Endothelial cell of umbilical vein (primary cell): Measurements from ENCODE around the gene PIGH. TPM values are rescaled to one million over a fixed set of nuclear protein-coding genes. Genes with fewer than 3 reads are reported as not detected.

ENCODE experiments used
- BruUV-seq: library from RNA; stranded (reverse); fragments of 400-500 nt; replicated peaks from 2 replicates; lab custom pipeline; 2021; lab: Mats Ljungman, UMichigan
- CTCF ChIA-PET: fragments of 300-600, 350-600 bp; sonication (Branson Sonifier 250); formaldehyde crosslinking; loops from one replicate; lab custom pipeline; 2021; ENCODE audit warnings: antibody characterized with exemption, inconsistent platforms; lab: Charles Lee
- POLR2A ChIA-PET: fragments of 300-600, 350-600 bp; sonication (Branson Sonifier 250); formaldehyde crosslinking; loops from one replicate; lab custom pipeline; 2021; ENCODE audit warnings: antibody characterized with exemption, inconsistent platforms; lab: Charles Lee
- DNase-seq: peaks from one replicate; pipeline ENCODE4 v3.0.0-alpha.2; 2011; ENCODE audit warnings: low read depth, low spot score
- FAIRE-seq: peaks from 2 replicates; lab custom pipeline; 2011; peaks lifted over from hg19 to GRCh38; lab: Jason Lieb, UNC
- H2AFZ ChIP-seq: 2 replicates; pipeline ENCODE4 v1.6.0; 2012; ENCODE audit warnings: low read depth, low read length, control low read depth, inconsistent platforms
- H3K27ac ChIP-seq: 2 replicates; pipeline ENCODE4 v1.5.1; 2011; ENCODE audit warnings: low read depth, mild to moderate bottlenecking, control low read depth, low read length, moderate library complexity; ENCODE audit not compliant: insufficient read depth
- H3K27me3 ChIP-seq, 2 experiments: 2 replicates each; pipeline versions ENCODE4 v1.6.0 to v1.6.1; 2011; ENCODE audit warnings: low read length in 2 of 2, mixed read lengths in 1 of 2; ENCODE audit not compliant: control insufficient read depth in 2 of 2, insufficient read depth in 2 of 2
- H3K36me3 ChIP-seq, 2 experiments: 2 replicates in 1 of 2; 3 replicates in 1 of 2; pipeline ENCODE4 v1.5.1; 2011; ENCODE audit warnings: low read length in 2 of 2, mild to moderate bottlenecking in 1 of 2, moderate library complexity in 1 of 2; ENCODE audit not compliant: control insufficient read depth in 2 of 2, insufficient read depth in 2 of 2; ENCODE audit errors: extremely low read depth in 1 of 2
- H3K4me1 ChIP-seq: 3 replicates; pipeline ENCODE4 v1.5.1; 2011; ENCODE audit warnings: mild to moderate bottlenecking, low read length; ENCODE audit not compliant: control insufficient read depth, insufficient read depth; ENCODE audit errors: extremely low read depth
- H3K4me2 ChIP-seq: 2 replicates; pipeline ENCODE4 v1.6.1; 2011; ENCODE audit warnings: low read length, control low read depth, mixed read lengths; ENCODE audit not compliant: insufficient read depth
- H3K4me3 ChIP-seq, 3 experiments: fragments of 200-600 bp in 1 of 3; sonication (generic), shearing (Covaris generic) in 1 of 3; replicated peaks in 1 of 3; 2 replicates each; pipeline ENCODE4 v1.5.1; 2011 to 2016; ENCODE audit warnings: control low read depth in 3 of 3, low read length in 3 of 3, mild to moderate bottlenecking in 2 of 3, inconsistent platforms in 1 of 3, low read depth in 1 of 3, moderate library complexity in 1 of 3; ENCODE audit not compliant: insufficient read depth in 1 of 3
- H3K79me2 ChIP-seq: 2 replicates; pipeline ENCODE4 v1.6.0; 2012; ENCODE audit warnings: low read length, inconsistent platforms; ENCODE audit not compliant: control insufficient read depth, insufficient read depth
- H3K9ac ChIP-seq: replicated peaks from 2 replicates; pipeline ENCODE3; 2011; ENCODE audit warnings: low read length, control low read depth; ENCODE audit not compliant: insufficient read depth; ENCODE audit errors: extremely low read depth
- H3K9me1 ChIP-seq: replicated peaks from 3 replicates; pipeline ENCODE4 v1.6.0; 2011; ENCODE audit warnings: mild to moderate bottlenecking, low read length; ENCODE audit not compliant: control insufficient read depth, insufficient read depth; ENCODE audit errors: extremely low read depth
- H3K9me3 ChIP-seq: replicated peaks from 2 replicates; pipeline ENCODE4 v1.5.1; 2012; ENCODE audit warnings: low read length, inconsistent platforms; ENCODE audit not compliant: control insufficient read depth, insufficient read depth
- H4K20me1 ChIP-seq: replicated peaks from 2 replicates; pipeline ENCODE3; 2011; ENCODE audit warnings: mild to moderate bottlenecking, low read length; ENCODE audit not compliant: control insufficient read depth, insufficient read depth; ENCODE audit errors: extremely low read depth
- CTCF ChIP-seq, 2 donors: IDR thresholded peaks; 1 replicate in 1 of 2; 2 replicates in 1 of 2; pipeline ENCODE4 v1.5.1; 2011; ENCODE audit warnings: low read length in 2 of 2, mild to moderate bottlenecking in 2 of 2, moderate library complexity in 2 of 2, control low read depth in 1 of 2, inconsistent platforms in 1 of 2, low read depth in 1 of 2; ENCODE audit not compliant: insufficient read depth in 1 of 2; ENCODE audit errors: extremely low read depth in 1 of 2
- EZH2 ChIP-seq: IDR thresholded peaks from 2 replicates; pipeline ENCODE4 v1.6.1; 2012; ENCODE audit warnings: borderline replicate concordance, low read depth, mild to moderate bottlenecking, moderate library complexity, low read length, inconsistent platforms; ENCODE audit not compliant: severe bottlenecking
- FOS ChIP-seq: IDR thresholded peaks from 2 replicates; pipeline ENCODE4 v1.6.1; 2011; ENCODE audit warnings: mild to moderate bottlenecking, low read length, moderate library complexity, borderline replicate concordance; ENCODE audit not compliant: insufficient read depth
- GATA2 ChIP-seq: IDR thresholded peaks from 2 replicates; pipeline ENCODE4 v1.7.0; 2011; ENCODE audit warnings: low read depth, mild to moderate bottlenecking, moderate library complexity, mixed read lengths, low read length; ENCODE audit not compliant: insufficient read length, insufficient read depth
- JUN ChIP-seq: IDR thresholded peaks from 2 replicates; pipeline ENCODE4 v1.6.1; 2011; ENCODE audit warnings: borderline replicate concordance, low read depth; ENCODE audit not compliant: insufficient read length, insufficient read depth
- MAX ChIP-seq: IDR thresholded peaks from 2 replicates; pipeline ENCODE4 v1.6.1; 2011; ENCODE audit not compliant: insufficient read depth, insufficient read length
- MYC ChIP-seq: IDR thresholded peaks from one replicate; pipeline ENCODE4 v1.6.1; 2011; ENCODE audit warnings: mild to moderate bottlenecking, low read depth, low read length
- POLR2A ChIP-seq: IDR thresholded peaks from 2 replicates; pipeline ENCODE4 v1.6.1; 2012; ENCODE audit warnings: low read depth, mild to moderate bottlenecking, control low read depth, low read length
- POLR2AphosphoS5 ChIP-seq: IDR thresholded peaks from 2 replicates; pipeline ENCODE4 v1.6.1; 2012; ENCODE audit warnings: low read depth, mild to moderate bottlenecking, control low read depth, low read length, moderate library complexity; ENCODE audit not compliant: insufficient read depth
- dilution Hi-C: fragments of 300-500 bp; cut with MboI; formaldehyde crosslinking; loops from one replicate; pipeline ENCODE4 v1.15.0; 2019; ENCODE audit warnings: low sequenced_read_pairs; ENCODE audit not compliant: extremely low pct_ligation_motif_present
- intact Hi-C: fragments of 100-400 bp; cut with micrococcal nuclease; formaldehyde crosslinking; loops from one replicate; pipeline ENCODE4 v1.10.0; 2022
- polyA plus RNA-seq, 4 experiments: library from polyadenylated mRNA; depleted of rRNA in 3 of 4; stranded (reverse) in 3 of 4; unstranded in 1 of 4; fragments of >200 nt; gene quantifications; 2 replicates each; pipeline versions ENCODE4 v1.2.1 to v1.2.3, GENCODE V29; 2011 to 2012; ENCODE audit warnings: missing spikeins in 1 of 4
- total RNA-seq: library from RNA; stranded (reverse); gene quantifications from 2 replicates; pipeline ENCODE4 v1.2.3, GENCODE V29; 2021

Gene PIGH
- total and polyA plus RNA-seq, 2 donors (not counting 3 experiments of a cell fraction or from before 2014, with no cell fraction given): 12.3 to 18.0 TPM

- dilution Hi-C loops: no loop called here
- Histone ChIP-seq H3K4me2 (no peak overlapping the region), H3K36me3 (no peaks in the 10 kb centered on the region), H3K9me1 (no peaks in the 10 kb centered on the region), H3K79me2 (no peaks in the 10 kb centered on the region), H3K27me3 (peaks cover 8 to 21% of the 10 kb centered on the region in 2 experiments), H3K4me1 (no peaks in the 10 kb centered on the region), H3K27ac (no peak overlapping the region), H3K9ac (no peak overlapping the region), H4K20me1 (no peaks in the 10 kb centered on the region), H2AFZ (no peak overlapping the region), H3K9me3 (no peaks in the 10 kb centered on the region), H3K4me3 (no peak overlapping the region)
- FAIRE-seq: no peak
- BruUV-seq: no TSS peak
- DNase-seq: no peak
- POLR2A ChIA-PET: no interaction called here
- no peak for TF ChIP-seq POLR2AphosphoS5
- no peak for TF ChIP-seq JUN
- TF ChIP-seq MYC: no peak
- no peak for TF ChIP-seq CTCF (IDR thresholded peaks at IDR 0.05; ENCODE audit: extremely low read depth in 1 of 2, insufficient read depth in 1 of 2, low read depth in 1 of 2, low read length in 2 of 2)
- TF ChIP-seq EZH2: no peak
- TF ChIP-seq GATA2: no peak
- TF ChIP-seq POLR2A: no peak
- TF ChIP-seq MAX: no peak
- no peak for TF ChIP-seq FOS
- intact Hi-C loops: no loop called here
- CTCF ChIA-PET: interaction anchor here (0.7 to 6.9 kb wide), 7 partner anchors 9 to 95 kb away, joined by 3 to 60 read pairs (median 6); partner anchors contain the start of gene PIGH
These were observed 9.7 kb upstream of the PIGH start for GRCh38 chr14:67609642-67610310.
